GM12891 (cell line): Measurements from ENCODE around the gene SNX30.

Experiments
- PAX5 ChIP-seq: IDR thresholded peaks from 2 replicates; pipeline ENCODE4 v1.6.1; 2011; ENCODE audit warnings: low read length, moderate library complexity, mild to moderate bottlenecking; ENCODE audit not compliant: insufficient read depth, severe bottlenecking
- POLR2A ChIP-seq: IDR thresholded peaks from 2 replicates; pipeline ENCODE4 v1.6.1; 2011; ENCODE audit warnings: low read depth, low read length, control low read depth
- POLR2AphosphoS5 ChIP-seq: IDR thresholded peaks from 2 replicates; pipeline ENCODE4 v1.6.1; 2011; ENCODE audit warnings: low read depth, low read length, control low read depth
- POU2F2 ChIP-seq: IDR thresholded peaks from 2 replicates; pipeline ENCODE4 v1.6.1; 2011; ENCODE audit warnings: low read depth, mild to moderate bottlenecking, control low read depth, low read length, moderate library complexity
- SPI1 ChIP-seq: IDR thresholded peaks from 2 replicates; pipeline ENCODE4 v1.6.1; 2011; ENCODE audit warnings: low read depth, low read length, control low read depth
- TAF1 ChIP-seq: IDR thresholded peaks from 2 replicates; pipeline ENCODE4 v1.6.1; 2011; ENCODE audit warnings: low read depth, low read length, control low read depth

GRCh38 chr9:112880650-112881049 is 130.1 kb downstream of the SNX30 start:
- TF ChIP-seq POLR2AphosphoS5 (no peak), TAF1 (no peak), POLR2A (no peak), SPI1 (no peak), PAX5 (no peak), POU2F2 (no peak)
